Measurements from ENCODE around the gene ARPIN. TPM values are rescaled to one million over a fixed set of nuclear protein-coding genes. Genes with fewer than 3 reads are reported as not detected.

ARPIN gene
- total and polyA plus RNA-seq, 2 experiments from 2014 or later: 5.4 to 9.0 TPM

DNA sequence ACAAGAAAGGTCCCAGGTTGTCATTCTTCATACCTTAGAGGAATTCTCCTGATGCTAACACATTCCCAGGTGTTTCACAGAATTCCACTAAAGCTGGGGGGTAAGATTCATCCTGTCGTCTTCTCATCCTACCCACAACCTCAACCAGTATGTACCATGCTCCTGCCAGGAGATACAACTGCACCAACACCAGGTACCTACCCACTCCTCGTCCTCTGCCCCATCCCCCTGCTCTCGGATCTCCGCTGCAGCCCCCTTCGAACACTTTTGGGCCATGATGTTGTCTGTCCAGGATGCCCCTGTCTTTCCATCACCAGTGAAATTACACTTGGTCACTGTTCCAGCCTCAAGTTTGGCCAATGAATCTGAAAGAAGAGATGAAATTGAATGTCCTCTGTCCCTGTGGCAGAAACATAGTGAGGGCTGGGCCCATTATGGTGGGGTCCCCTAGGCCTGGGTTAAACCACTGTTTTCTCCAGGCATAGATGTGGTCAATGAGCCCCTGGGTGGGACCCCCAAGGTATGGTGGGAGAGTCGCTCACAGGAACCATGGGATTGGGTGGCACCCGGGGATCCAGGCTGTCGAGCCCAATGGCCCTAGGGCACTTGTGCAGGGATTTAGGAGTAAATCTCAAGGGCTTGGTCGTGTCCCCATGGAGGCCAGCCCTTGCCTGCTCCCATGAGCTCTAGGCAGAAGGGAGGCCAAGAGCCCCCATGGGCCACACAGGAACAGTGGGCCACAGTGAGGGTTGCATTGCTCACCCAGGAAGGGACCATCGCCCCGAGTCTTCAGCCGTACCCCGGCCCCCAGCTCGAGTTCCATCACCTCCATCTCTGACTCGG, 9.5 kb downstream of the ARPIN start:
- no peak for DNase-seq
- Histone ChIP-seq H3K9me3 (ENCODE audit: low read depth) (no peaks in the 10 kb centered on the region), H3K4me2 (ENCODE audit: unreplicated experiment) (no peak overlapping the region), H3K4me3 (no peak overlapping the region), H3F3A (ENCODE audit: insufficient read depth) (no peaks in the 10 kb centered on the region), H3K36me3 (ENCODE audit: low read depth) (no peaks in the 10 kb centered on the region), H3K4me1 (ENCODE audit: insufficient read depth) (no peaks in the 10 kb centered on the region), H3K9me2 (ENCODE audit: insufficient read depth) (no peaks in the 10 kb centered on the region), H3K27me3 (replicated peaks; ENCODE audit: insufficient read depth) (no peaks in the 10 kb centered on the region), H2AFZ (no peak overlapping the region), H3K79me2 (ENCODE audit: insufficient read depth) (no peaks in the 10 kb centered on the region), H3K9ac (no peak overlapping the region), H3K27ac (no peak overlapping the region), H4K20me1 (ENCODE audit: insufficient read depth) (no peaks in the 10 kb centered on the region)
- no peak for TF ChIP-seq EZH2phosphoT487 (IDR thresholded peaks at IDR 0.05; ENCODE audit: insufficient read depth, low read depth)
- no peak for TF ChIP-seq EZH2 (IDR thresholded peaks at IDR 0.05; ENCODE audit: insufficient read depth, poor library complexity, severe bottlenecking)
- in situ Hi-C loops (cut with MboI): no loop called here
- 91 to 92% methylated on average over 15 of the region's 15 CpGs for WGBS, 2 experiments (ENCODE audit: low coverage in 1 of 2, low lambda C conversion rate in 2 of 2, missing lambda C conversion rate in 2 of 2)

DNA sequence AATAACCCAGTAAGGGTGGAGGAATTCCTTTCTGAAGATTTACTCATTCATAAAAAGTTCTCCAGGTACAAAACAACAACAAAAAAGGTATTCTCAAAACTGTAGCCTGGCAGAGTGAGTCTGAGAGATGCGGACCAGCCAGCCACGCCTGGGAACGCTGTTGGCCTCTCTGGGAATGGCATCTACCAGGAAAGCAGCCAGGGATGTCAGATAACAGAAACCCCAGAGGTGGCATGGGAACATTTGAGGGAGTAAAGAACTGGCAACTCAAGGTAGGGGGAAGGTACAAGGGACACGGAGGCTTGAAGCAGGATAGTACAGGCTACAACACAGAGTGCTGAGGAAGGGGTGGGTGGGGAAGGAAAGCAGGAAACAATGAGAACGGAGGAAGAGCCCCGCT, 11.9 kb downstream of the ARPIN start:
- DNase-seq: no peak
- in situ Hi-C loops (cut with MboI): no loop called here

DNA sequence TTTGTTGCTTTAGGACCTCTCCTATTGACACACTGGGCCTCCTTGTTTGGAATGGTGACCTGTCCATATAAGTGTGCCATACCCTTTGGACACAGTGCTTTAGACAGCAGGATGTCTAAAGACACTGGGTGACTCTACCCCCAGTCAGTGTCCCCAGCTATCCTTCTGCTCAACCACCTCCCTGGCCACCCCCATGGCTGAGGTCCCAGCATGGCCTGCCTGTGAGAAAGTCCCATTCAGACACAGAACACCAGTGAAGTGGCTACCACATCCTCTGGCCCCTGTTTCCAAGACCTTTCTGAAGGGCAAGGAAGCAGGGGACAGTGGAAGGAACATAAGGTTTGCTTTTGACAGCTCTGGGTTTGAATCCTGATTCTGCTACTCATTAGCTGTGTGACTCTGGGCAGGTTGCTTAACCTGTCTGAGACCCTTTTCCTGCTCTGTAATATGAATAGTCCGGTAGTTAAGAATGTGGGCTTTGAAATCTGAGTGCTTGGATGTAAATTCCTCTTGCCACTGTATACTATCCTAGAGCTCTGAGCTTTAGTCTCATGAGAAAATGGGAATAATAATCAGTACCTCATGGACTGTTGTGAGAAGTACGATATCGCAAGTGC, 12.7 kb downstream of the ARPIN start:
- no peaks in the 10 kb centered on the region for H3K36me3 ChIP-seq (ENCODE audit: low read depth)
- 82 to 89% methylated on average over 3 of the region's 3 CpGs for WGBS, 2 experiments (ENCODE audit: low coverage in 1 of 2, low lambda C conversion rate in 2 of 2, missing lambda C conversion rate in 2 of 2)
- H3K9ac ChIP-seq: no peak overlapping the region
- no peak overlapping the region for H3K27ac ChIP-seq
- H3K9me2 ChIP-seq (ENCODE audit: insufficient read depth): no peaks in the 10 kb centered on the region
- H3K4me2 ChIP-seq (ENCODE audit: unreplicated experiment): no peak overlapping the region
- no peaks in the 10 kb centered on the region for H3K79me2 ChIP-seq (ENCODE audit: insufficient read depth)
- H3K4me1 ChIP-seq (ENCODE audit: insufficient read depth): no peaks in the 10 kb centered on the region
- peaks cover 3% of the 10 kb centered on the region; the same call in 1 of the 2 replicates for H3F3A ChIP-seq (ENCODE audit: insufficient read depth)
- in situ Hi-C loops (cut with MboI): loop anchor here (10.0 kb wide), 1 partner anchor 175 kb away; no protein-coding TSS in a partner anchor
- H2AFZ ChIP-seq: no peak overlapping the region
- no peaks in the 10 kb centered on the region for H4K20me1 ChIP-seq (ENCODE audit: insufficient read depth)
- H3K27me3 ChIP-seq (replicated peaks; ENCODE audit: insufficient read depth): no peaks in the 10 kb centered on the region
- no peak overlapping the region for H3K4me3 ChIP-seq
- H3K9me3 ChIP-seq (ENCODE audit: low read depth): no peaks in the 10 kb centered on the region
- no peak for DNase-seq
- no peak for TF ChIP-seq EZH2 (IDR thresholded peaks at IDR 0.05; ENCODE audit: insufficient read depth, poor library complexity, severe bottlenecking)
- no peak for TF ChIP-seq EZH2phosphoT487 (IDR thresholded peaks at IDR 0.05; ENCODE audit: insufficient read depth, low read depth)

More for the DNA sequence above, 11.9 kb downstream of the ARPIN start:
- no peak overlapping the region for H3K4me3 ChIP-seq
- no peaks in the 10 kb centered on the region for H3K27me3 ChIP-seq (replicated peaks; ENCODE audit: insufficient read depth)
- H3K9me3 ChIP-seq (ENCODE audit: low read depth): no peaks in the 10 kb centered on the region
- no peaks in the 10 kb centered on the region for H3F3A ChIP-seq (ENCODE audit: insufficient read depth)
- H3K36me3 ChIP-seq (ENCODE audit: low read depth): no peaks in the 10 kb centered on the region
- H3K27ac ChIP-seq: no peak overlapping the region
- no peaks in the 10 kb centered on the region for H3K79me2 ChIP-seq (ENCODE audit: insufficient read depth)
- H3K9ac ChIP-seq: no peak overlapping the region
- 96 to 98% methylated on average over 6 of the region's 6 CpGs for WGBS, 2 experiments (ENCODE audit: low coverage in 1 of 2, low lambda C conversion rate in 2 of 2, missing lambda C conversion rate in 2 of 2)
- H2AFZ ChIP-seq: no peak overlapping the region
- TF ChIP-seq EZH2 (IDR thresholded peaks at IDR 0.05; ENCODE audit: insufficient read depth, poor library complexity, severe bottlenecking) (no peak), EZH2phosphoT487 (IDR thresholded peaks at IDR 0.05; ENCODE audit: insufficient read depth, low read depth) (no peak)
- no peaks in the 10 kb centered on the region for H4K20me1 ChIP-seq (ENCODE audit: insufficient read depth)
- H3K4me1 ChIP-seq (ENCODE audit: insufficient read depth): no peaks in the 10 kb centered on the region
- no peak overlapping the region for H3K4me2 ChIP-seq (ENCODE audit: unreplicated experiment)
- no peaks in the 10 kb centered on the region for H3K9me2 ChIP-seq (ENCODE audit: insufficient read depth)

DNA sequence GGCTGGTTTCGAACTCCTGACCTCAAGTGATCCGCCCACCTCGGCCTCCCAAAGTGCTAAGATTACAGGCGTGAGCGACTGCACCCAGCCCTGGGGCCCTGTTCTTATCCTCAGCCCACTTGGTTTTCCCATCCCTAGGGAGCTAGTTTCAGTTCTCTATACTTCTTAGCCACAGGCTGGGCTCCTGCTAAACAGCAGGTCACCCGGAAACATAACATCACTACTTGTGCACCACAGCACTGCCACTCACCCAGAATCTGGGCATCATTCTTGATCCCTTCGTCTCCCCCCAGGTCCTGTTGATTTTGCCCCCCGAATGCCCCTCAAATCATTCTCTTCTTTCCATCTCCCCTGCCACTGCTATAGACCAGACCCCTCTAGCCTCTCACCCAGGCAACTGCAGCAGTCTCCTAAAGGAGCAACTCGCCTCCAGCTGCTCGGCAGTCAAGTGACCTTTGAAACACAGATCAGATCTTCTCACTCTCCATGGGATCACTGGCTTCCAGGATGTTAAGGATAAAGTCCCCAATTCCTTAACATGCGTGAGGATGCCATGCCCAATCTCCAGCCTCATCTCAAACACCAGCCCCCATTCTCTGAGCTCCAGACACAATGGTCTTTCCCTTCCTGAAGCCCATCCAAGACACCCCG, 13.3 kb downstream of the ARPIN start:
- TF ChIP-seq EZH2phosphoT487 (IDR thresholded peaks at IDR 0.05; ENCODE audit: insufficient read depth, low read depth): no peak
- no peak for TF ChIP-seq EZH2 (IDR thresholded peaks at IDR 0.05; ENCODE audit: insufficient read depth, poor library complexity, severe bottlenecking)
- Histone ChIP-seq H3K36me3 (ENCODE audit: low read depth) (no peaks in the 10 kb centered on the region), H3K4me2 (ENCODE audit: unreplicated experiment) (no peak overlapping the region), H3K9me3 (ENCODE audit: low read depth) (no peaks in the 10 kb centered on the region), H3K9me2 (ENCODE audit: insufficient read depth) (no peaks in the 10 kb centered on the region), H3K79me2 (ENCODE audit: insufficient read depth) (no peaks in the 10 kb centered on the region), H3K4me3 (no peak overlapping the region), H3K9ac (no peak overlapping the region), H2AFZ (no peak overlapping the region), H3F3A (ENCODE audit: insufficient read depth) (peaks cover 6% of the 10 kb centered on the region), H4K20me1 (ENCODE audit: insufficient read depth) (no peaks in the 10 kb centered on the region), H3K27me3 (replicated peaks; ENCODE audit: insufficient read depth) (no peaks in the 10 kb centered on the region), H3K27ac (no peak overlapping the region), H3K4me1 (ENCODE audit: insufficient read depth) (no peaks in the 10 kb centered on the region)
- no peak for DNase-seq
- 90 to 91% methylated on average over 12 of the region's 12 CpGs for WGBS, 2 experiments (ENCODE audit: low coverage in 1 of 2, low lambda C conversion rate in 2 of 2, missing lambda C conversion rate in 2 of 2)
- in situ Hi-C loops (cut with MboI): loop anchor here (10.0 kb wide), 1 partner anchor 175 kb away; no protein-coding TSS in a partner anchor

Measured in GM23248 (cell line).